Measurements from ENCODE around the gene IREB2.

DNA sequence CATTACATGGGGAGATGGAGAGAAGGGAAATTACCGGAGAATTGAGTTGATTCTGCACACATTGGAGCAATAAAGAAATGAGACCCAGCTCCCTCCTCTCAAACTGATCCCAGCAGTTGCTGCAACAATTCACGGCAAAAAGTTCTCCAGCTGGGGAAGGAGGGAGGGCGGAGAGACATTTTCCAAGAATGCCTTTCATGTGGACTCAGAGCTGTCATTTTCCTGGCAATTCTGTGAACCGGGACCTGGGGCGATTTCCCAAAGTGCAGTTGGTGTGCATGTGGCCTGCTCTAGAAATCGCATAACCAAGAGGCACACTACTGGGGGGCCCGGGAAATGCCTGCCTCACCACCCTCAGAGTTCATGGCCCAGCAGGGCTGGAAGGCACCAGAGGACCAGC lies 48.7 kb upstream of the IREB2 start:
- TF ChIP-seq, protein P1, sequence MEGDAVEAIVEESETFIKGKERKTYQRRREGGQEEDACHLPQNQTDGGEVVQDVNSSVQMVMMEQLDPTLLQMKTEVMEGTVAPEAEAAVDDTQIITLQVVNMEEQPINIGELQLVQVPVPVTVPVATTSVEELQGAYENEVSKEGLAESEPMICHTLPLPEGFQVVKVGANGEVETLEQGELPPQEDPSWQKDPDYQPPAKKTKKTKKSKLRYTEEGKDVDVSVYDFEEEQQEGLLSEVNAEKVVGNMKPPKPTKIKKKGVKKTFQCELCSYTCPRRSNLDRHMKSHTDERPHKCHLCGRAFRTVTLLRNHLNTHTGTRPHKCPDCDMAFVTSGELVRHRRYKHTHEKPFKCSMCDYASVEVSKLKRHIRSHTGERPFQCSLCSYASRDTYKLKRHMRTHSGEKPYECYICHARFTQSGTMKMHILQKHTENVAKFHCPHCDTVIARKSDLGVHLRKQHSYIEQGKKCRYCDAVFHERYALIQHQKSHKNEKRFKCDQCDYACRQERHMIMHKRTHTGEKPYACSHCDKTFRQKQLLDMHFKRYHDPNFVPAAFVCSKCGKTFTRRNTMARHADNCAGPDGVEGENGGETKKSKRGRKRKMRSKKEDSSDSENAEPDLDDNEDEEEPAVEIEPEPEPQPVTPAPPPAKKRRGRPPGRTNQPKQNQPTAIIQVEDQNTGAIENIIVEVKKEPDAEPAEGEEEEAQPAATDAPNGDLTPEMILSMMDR (IDR thresholded peaks at IDR 0.05), result no peak
- no peak for TF ChIP-seq POLR2A (IDR thresholded peaks at IDR 0.05)
- TF ChIP-seq EP300 (IDR thresholded peaks at IDR 0.05), result no peak
